Stimulated activated CD4-positive, alpha-beta T cell treated with anti-CD3 and anti-CD28 coated beads, Interleukin-12 subunit alpha, Interleukin-12 subunit beta, amount 100 ng/mL, for 24 hours (primary cell): ENCODE measurements around the gene PMP22.
"Not testable (repeated sequence)": the region's sequence is repeated elsewhere in the genome, so short reads cannot be mapped to it uniquely, and the experiment has no call there.

Experiments used
- DNase-seq, 2 experiments: peaks; one replicate each; pipeline ENCODE4 v3.0.0-alpha.2; 2020; ENCODE audit warnings: low read depth in 2 of 2

The PMP22 gene

GRCh38 chr17:15255713-15256454 lies 9.2 kb downstream of the PMP22 start:
- no peak for DNase-seq

DNA sequence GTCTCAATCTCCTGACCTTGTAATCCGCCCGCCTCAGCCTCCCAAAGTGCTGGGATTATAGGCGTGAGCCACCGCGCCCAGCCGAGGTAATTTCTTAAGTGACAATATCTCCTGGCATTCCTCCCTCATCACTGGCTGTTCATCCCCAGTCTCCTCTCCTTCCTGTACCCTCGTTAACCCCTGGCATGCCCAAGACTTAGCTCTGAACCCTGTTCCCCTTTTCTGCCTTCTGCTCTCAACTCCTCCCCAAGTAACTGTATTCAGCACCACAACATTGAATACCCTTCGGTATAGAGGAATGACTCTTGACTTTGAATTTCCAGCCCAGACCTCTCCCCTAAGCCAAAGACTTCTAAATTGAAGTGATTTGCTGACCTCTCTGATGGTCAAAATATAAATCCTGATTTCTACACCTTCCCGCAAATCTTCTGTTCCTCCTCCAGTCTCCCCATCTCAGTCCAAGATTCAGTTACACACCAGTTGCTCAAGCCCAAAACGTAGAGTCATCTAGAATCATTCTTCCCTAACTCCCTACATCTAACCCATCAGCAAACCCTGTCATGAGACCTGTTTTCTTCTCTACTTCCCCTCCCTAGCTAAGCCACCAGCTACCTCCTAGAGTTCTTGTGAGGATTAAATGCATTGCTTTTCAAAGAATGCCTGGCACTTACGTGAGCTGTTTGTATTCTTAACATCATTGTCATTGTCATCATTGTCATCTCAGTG lies 14.8 kb downstream of the PMP22 start:
- no peak for DNase-seq

- DNase-seq: no peak
These were observed 15.6 kb downstream of the PMP22 start for GRCh38 chr17:15249487-15249886.

DNA sequence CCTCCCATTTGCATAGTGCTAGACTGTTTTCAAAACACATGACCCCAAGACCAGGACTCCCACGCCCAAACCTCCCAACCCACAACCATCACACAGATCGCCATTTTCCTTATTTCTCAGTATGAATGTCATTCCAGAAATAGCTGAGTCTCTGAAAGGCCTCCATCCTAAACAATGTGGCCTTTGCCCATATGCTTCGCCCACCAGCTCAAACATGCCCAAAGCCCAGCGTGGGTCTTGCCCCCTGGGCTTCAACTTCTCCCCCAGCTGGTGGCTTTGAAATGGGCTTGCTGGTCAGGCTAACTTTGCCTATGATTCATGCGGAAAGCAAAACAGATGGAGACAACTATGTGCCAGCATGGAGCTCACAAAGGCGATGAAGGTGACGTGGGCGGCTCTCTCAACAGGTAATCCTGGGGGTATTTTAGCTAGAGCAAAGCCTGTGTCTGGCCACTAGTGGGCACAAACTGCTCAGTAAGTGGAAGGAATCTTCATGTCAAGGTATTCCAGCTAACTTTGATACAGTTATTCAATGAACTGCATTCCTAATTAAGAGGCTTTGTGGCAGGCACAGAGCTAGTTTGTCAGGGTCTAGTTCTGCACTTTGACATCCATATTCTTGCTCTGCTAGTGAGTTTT lies 17.1 kb downstream of the PMP22 start:
- no peak for DNase-seq

GRCh38 chr17:15245054-15245453 lies 20.1 kb downstream of the PMP22 start:
- no peak for DNase-seq

DNA sequence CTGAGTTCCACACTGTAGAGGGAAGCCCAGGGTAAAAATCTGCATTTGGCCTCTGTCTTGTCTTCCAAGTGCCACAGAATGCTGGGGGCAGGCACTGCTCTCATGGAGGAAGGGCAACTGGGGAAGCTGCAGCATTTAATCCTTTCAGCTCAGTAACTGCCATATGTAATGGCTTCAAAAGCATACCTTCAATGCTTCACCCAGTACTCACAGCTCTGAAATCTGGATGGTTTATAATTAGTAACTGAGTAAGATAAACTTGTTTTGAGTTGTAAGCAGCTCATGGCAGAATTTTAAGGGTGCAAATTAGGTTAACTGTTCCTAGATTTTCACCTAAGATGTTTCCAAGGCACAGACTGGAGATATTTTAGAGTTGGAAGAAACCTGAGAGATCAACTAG lies 24.5 kb downstream of the PMP22 start:
- DNase-seq: no peak

GRCh38 chr17:15239491-15239890 lies 25.6 kb downstream of the PMP22 start:
- DNase-seq: no peak

GRCh38 chr17:15238676-15239422 lies 26.3 kb downstream of the PMP22 start:
- no peak for DNase-seq

GRCh38 chr17:15238057-15238456 lies 27.1 kb downstream of the PMP22 start:
- DNase-seq: no peak

GRCh38 chr17:15237106-15237425 lies 28.1 kb downstream of the PMP22 start:
- no peak for DNase-seq

DNA sequence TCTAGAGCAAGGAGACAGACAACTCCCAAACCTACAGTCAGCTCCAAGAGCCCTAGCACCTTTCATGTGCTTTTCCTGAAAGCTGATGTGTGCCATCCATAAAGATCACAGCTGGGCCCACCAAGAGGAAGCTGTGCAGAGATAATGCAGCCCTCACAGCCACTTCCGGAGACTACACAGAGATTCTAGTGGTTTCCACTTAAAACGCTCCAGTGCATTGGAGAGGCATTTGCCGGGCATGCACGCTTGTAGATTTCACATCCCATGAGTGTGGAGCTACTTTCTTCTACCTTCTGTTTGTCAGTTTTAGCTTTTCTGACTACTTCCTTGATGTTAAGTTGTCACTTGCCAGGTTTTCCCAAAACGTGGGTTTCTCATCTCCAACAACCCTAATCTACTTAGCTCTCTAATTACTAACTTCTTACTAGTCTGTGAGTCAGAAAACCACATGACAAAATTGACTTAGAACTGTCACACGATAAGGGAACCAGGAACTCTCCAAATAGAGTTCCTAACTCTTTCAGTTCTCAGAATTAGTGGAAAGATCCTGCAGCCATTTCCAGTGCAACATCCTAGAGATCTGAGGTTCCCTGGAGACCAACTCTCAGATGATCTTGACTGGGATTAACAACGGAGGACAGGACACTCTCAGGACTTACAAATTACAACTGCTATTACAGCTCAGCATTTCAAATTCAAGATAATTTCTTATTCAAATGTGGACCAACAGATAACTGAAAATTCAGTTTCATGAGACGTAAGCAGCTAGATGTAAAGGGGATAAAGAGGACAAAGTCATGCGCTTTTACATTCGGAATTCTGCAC lies 28.6 kb downstream of the PMP22 start:
- DNase-seq: no peak

DNA sequence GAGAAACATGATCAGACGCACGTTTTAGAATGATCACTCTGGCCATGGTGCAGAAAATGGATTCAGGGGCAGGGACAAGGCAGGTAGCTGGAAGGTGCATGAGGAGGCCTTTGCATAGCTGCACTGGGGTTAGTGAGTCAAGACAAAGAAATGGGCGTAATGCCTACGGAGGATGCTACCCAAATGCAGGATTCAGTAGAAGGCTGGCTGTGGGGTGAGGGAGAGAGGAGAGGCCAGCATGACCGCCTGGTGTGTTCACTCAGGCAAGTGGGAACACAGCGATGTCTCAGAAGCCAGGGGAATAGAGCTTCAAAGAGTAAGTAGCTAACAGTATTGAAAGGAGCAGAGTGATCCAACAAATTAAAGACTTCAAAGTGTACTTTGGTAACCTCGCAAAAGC lies 31.2 kb downstream of the PMP22 start:
- DNase-seq: no peak

- DNase-seq: no peak
These were observed 31.9 kb downstream of the PMP22 start for GRCh38 chr17:15233022-15233805.

DNA sequence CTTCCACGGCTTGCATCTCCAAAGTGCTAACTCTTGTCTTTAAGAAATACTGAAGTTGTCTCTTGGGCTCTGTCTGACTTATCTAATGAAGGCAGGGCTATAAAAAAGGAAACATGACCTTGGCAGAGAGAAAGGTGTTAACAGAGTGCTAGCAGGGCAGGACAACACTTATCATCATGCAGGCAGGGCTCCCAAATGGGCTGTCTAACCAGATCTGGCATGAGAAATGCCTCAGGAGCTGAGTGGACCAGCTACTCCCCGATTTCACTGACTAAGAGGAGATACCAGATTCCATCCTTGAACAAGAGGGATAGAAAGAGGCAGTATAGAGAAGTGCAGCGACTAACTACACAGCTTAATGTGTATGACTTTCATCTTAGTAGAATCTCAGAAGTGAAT lies 32.6 kb downstream of the PMP22 start:
- DNase-seq: no peak

DNA sequence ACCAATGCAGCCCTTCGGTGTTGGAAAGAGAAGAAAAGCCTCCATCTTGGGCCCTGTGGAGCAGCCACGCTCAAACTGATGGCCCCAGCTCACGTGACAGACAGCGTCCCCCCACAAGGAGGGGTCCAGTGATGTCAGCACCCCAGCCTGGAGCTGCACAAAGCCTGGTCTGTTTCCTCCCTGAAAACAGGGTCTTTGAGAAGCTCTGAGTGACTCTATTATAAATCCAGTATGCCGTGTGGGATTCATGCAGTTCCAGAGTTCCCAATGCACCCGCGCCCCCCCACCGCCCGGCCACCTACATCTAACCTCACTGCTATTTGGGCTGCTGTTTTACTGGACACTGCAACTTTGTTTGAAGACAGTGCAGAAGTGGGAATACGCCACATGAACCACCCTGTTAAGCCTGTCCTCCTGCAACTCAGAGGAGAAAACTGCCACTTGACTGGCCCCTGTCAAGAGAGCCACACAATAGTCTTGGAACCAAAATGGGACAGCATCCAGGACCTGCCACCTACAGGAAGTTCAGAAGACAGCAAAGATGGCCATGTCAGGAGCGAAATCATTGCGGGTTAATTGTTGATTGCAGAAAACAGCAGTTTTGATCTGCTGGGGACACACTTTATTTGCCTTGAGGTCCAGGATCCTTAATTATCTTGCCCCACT lies 33.1 kb downstream of the PMP22 start:
- DNase-seq: no peak

GRCh38 chr17:15230866-15231265 lies 34.3 kb downstream of the PMP22 start:
- DNase-seq: no peak

DNA sequence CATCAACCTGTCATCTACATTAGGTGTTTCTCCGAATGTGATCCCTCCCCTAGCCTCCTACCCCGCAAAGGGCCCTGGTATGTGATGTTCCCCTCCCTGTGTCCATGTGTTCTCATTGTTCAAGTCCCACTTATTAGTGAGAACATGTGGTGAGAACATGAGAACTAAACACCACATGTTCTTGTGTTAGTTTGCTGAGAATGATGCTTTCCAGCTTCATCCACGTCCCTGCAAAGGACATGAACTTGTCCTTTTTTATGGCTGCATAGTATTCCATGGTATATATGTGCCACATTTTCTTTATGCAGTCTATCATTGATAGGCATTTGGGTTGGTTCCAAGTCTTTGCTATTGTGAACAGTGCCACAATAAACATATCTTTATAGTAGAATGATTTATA lies 43.3 kb downstream of the PMP22 start:
- DNase-seq: not testable (repeated sequence)

GRCh38 chr17:15220785-15221184 lies 44.3 kb downstream of the PMP22 start:
- DNase-seq: no peak

GRCh38 chr17:15216481-15216880 lies 48.6 kb downstream of the PMP22 start:
- no peak for DNase-seq
